Effector CD8-positive, alpha-beta T cell (primary cell): Measurements from ENCODE around the gene ANKRD33.

Source experiments
- DNase-seq: peaks from one replicate; lab custom pipeline; 2025; lab: John Stamatoyannopoulos, UW
- total RNA-seq, 4 experiments: gene quantifications; one replicate each; lab custom pipeline; 2026; lab: John Stamatoyannopoulos, UW

The ANKRD33 gene
- total RNA-seq: 0 reads per million in 4 experiments

GRCh38 chr12:51887476-51888315, at the start of gene ANKRD33:
Gene ANKRD33 (plus strand): TSS chr12:51888103. CDS start chr12:51888187, 84 bp downstream.
- DNase-seq: no peak

- DNase-seq: no peak
These were observed 49.1 kb upstream of the ANKRD33 start for GRCh38 chr12:51838762-51839161.

GRCh38 chr12:51839310-51839947, 48.5 kb upstream of the ANKRD33 start:
- no peak for DNase-seq

GRCh38 chr12:51840966-51841365, 46.9 kb upstream of the ANKRD33 start:
- no peak for DNase-seq

GRCh38 chr12:51841727-51842126, 46.2 kb upstream of the ANKRD33 start:
- DNase-seq: no peak

GRCh38 chr12:51844854-51845253, 43.0 kb upstream of the ANKRD33 start:
- no peak for DNase-seq

- no peak for DNase-seq
These were observed 42.4 kb upstream of the ANKRD33 start for GRCh38 chr12:51845482-51845881.

- no peak for DNase-seq
These were observed 41.6 kb upstream of the ANKRD33 start for GRCh38 chr12:51846271-51846691.

GRCh38 chr12:51846911-51847642, 40.8 kb upstream of the ANKRD33 start:
- peak; percentile 14 for DNase-seq

GRCh38 chr12:51847643-51848325, 40.1 kb upstream of the ANKRD33 start:
- no peak for DNase-seq

GRCh38 chr12:51848326-51848727, 39.6 kb upstream of the ANKRD33 start, which contains the start of gene FIGNL2:
Gene FIGNL2 (minus strand): TSS chr12:51848718. CDS start chr12:51822413, 26,305 bp downstream.
- no peak for DNase-seq

GRCh38 chr12:51848841-51849735, 38.8 kb upstream of the ANKRD33 start:
- DNase-seq: no peak

- DNase-seq: no peak
These were observed 37.6 kb upstream of the ANKRD33 start for GRCh38 chr12:51850081-51850964.

GRCh38 chr12:51850965-51851299, 37.0 kb upstream of the ANKRD33 start:
- no peak for DNase-seq

GRCh38 chr12:51851413-51852124, 36.3 kb upstream of the ANKRD33 start:
- DNase-seq: no peak

- no peak for DNase-seq
These were observed 35.3 kb upstream of the ANKRD33 start for GRCh38 chr12:51852404-51853137.

GRCh38 chr12:51855586-51856428, 32.1 kb upstream of the ANKRD33 start:
- DNase-seq: no peak

- DNase-seq: no peak
These were observed 26.9 kb upstream of the ANKRD33 start for GRCh38 chr12:51860986-51861385.
